ENCODE data around the gene ZSWIM1.

GRCh38 chr20:45917790-45918141, 36.7 kb downstream of the ZSWIM1 start:
- TF ChIP-seq MAFK (IDR thresholded peaks at IDR 0.05; ENCODE audit: low read depth, low read length) (no peak), CTCF (IDR thresholded peaks at IDR 0.05; ENCODE audit: control extremely low read depth in 1 of 3, insufficient read depth in 1 of 3, low read depth in 1 of 3, low read length in 3 of 3) (no peak), KDM1A (IDR thresholded peaks at IDR 0.05; ENCODE audit: borderline replicate concordance, low read length) (no peak), JUND (IDR thresholded peaks at IDR 0.05; ENCODE audit: low read length) (no peak), E2F6 (IDR thresholded peaks at IDR 0.05) (no peak), EZH2 (IDR thresholded peaks at IDR 0.05; ENCODE audit: low read depth, low read length, severe bottlenecking) (no peak), NRF1 (IDR thresholded peaks at IDR 0.05; ENCODE audit: low read depth, low read length) (no peak), SP2 (IDR thresholded peaks at IDR 0.05; ENCODE audit: low read length) (no peak), TAF1 (IDR thresholded peaks at IDR 0.05; ENCODE audit: low read depth, low read length) (no peak), SP1 (IDR thresholded peaks at IDR 0.05; ENCODE audit: low read depth, low read length) (no peak), POLR2AphosphoS5 (IDR thresholded peaks at IDR 0.05; ENCODE audit: low read depth, low read length) (no peak), POLR2A (IDR thresholded peaks at IDR 0.05; ENCODE audit: control extremely low read depth in 1 of 2, low read depth in 2 of 2, low read length in 2 of 2) (no peak), ZNF274 (IDR thresholded peaks at IDR 0.05; ENCODE audit: borderline replicate concordance, extremely low read depth, low read length) (no peak), SRF (IDR thresholded peaks at IDR 0.05; ENCODE audit: low read depth, low read length) (no peak)

Measured in H1 (cell line).